Stimulated activated CD4-positive, alpha-beta T cell treated with anti-CD3 and anti-CD28 coated beads, Interleukin-2, amount 100 ng/mL, for 24 hours (primary cell): Measurements from ENCODE around the gene TRPM8.
"Not testable (repeated sequence)": the region's sequence is repeated elsewhere in the genome, so short reads cannot be mapped to it uniquely, and the experiment has no call there.

Experiments used
- DNase-seq, 2 donors: peaks; one replicate each; pipeline ENCODE4 v3.0.0-alpha.2; 2020

TRPM8 gene

GRCh38 chr2:233938676-233939370, 21.6 kb downstream of the TRPM8 start:
- DNase-seq = peak in 1 of 2 donors; percentile 33

GRCh38 chr2:233940376-233941276, 23.5 kb downstream of the TRPM8 start:
- no peak for DNase-seq

- DNase-seq = no peak
Measured at GRCh38 chr2:233942731-233943130, 25.6 kb downstream of the TRPM8 start.

- DNase-seq = no peak
Measured at GRCh38 chr2:233944269-233944668, 27.1 kb downstream of the TRPM8 start.

GRCh38 chr2:233944722-233945121, 27.5 kb downstream of the TRPM8 start:
- no peak for DNase-seq

GRCh38 chr2:233945146-233945545, 28.0 kb downstream of the TRPM8 start:
- no peak for DNase-seq

- no peak for DNase-seq
Measured at GRCh38 chr2:233950078-233950825, 33.1 kb downstream of the TRPM8 start.

- no peak for DNase-seq
Measured at GRCh38 chr2:233952335-233952734, 35.2 kb downstream of the TRPM8 start.

- no peak for DNase-seq
Measured at GRCh38 chr2:233953087-233953801, 36.1 kb downstream of the TRPM8 start.

GRCh38 chr2:233960203-233960602, 43.0 kb downstream of the TRPM8 start:
- no peak for DNase-seq

GRCh38 chr2:233961905-233962304, 44.7 kb downstream of the TRPM8 start:
- DNase-seq = no peak

- DNase-seq = no peak
Measured at GRCh38 chr2:233964581-233964980, 47.4 kb downstream of the TRPM8 start.

- DNase-seq = no peak
Measured at GRCh38 chr2:233965032-233965603, 47.9 kb downstream of the TRPM8 start.

- DNase-seq = not testable (repeated sequence)
Measured at GRCh38 chr2:233965646-233966045, 48.5 kb downstream of the TRPM8 start.

- no peak for DNase-seq
Measured at GRCh38 chr2:233966388-233966787, 49.2 kb downstream of the TRPM8 start.

GRCh38 chr2:233967164-233967563, 50.0 kb downstream of the TRPM8 start:
- no peak for DNase-seq

GRCh38 chr2:233968556-233968955, 51.4 kb downstream of the TRPM8 start:
- DNase-seq = no peak

- DNase-seq = not testable (repeated sequence)
Measured at GRCh38 chr2:233972460-233972859, 55.3 kb downstream of the TRPM8 start.

GRCh38 chr2:233972941-233973575, 55.9 kb downstream of the TRPM8 start:
- DNase-seq = no peak

- no peak for DNase-seq
Measured at GRCh38 chr2:233973786-233974185, 56.6 kb downstream of the TRPM8 start.

- no peak for DNase-seq
Measured at GRCh38 chr2:233974530-233975071, 57.4 kb downstream of the TRPM8 start.

GRCh38 chr2:233976087-233976486, 58.9 kb downstream of the TRPM8 start:
- no peak for DNase-seq
